Glutamatergic neuron (in vitro differentiated cells): ENCODE data around the gene SPACA4. TPM values are rescaled to one million over a fixed set of nuclear protein-coding genes. Genes with fewer than 3 reads are reported as not detected.

Experiments
- DNase-seq: peaks from one replicate; pipeline ENCODE4 v3.0.0; 2022
- H3K27ac Mint-ChIP-seq: one replicate; pipeline ENCODE4 v1.8.0; 2020; ENCODE audit warnings: mild to moderate bottlenecking, mixed read lengths, inconsistent platforms; ENCODE audit not compliant: unreplicated experiment
- H3K27me3 Mint-ChIP-seq: one replicate; pipeline ENCODE4 v1.8.0; 2020; ENCODE audit warnings: mild to moderate bottlenecking, moderate library complexity, mixed read lengths, inconsistent platforms; ENCODE audit not compliant: unreplicated experiment
- H3K36me3 Mint-ChIP-seq: one replicate; pipeline ENCODE4 v1.8.0; 2020; ENCODE audit warnings: mild to moderate bottlenecking, mixed read lengths, inconsistent platforms; ENCODE audit not compliant: unreplicated experiment
- H3K4me1 Mint-ChIP-seq: one replicate; pipeline ENCODE4 v1.8.0; 2020; ENCODE audit warnings: mild to moderate bottlenecking, low read depth, mixed read lengths, inconsistent platforms; ENCODE audit not compliant: unreplicated experiment
- H3K4me3 Mint-ChIP-seq: one replicate; pipeline ENCODE4 v1.8.0; 2020; ENCODE audit warnings: mild to moderate bottlenecking, mixed read lengths, inconsistent platforms; ENCODE audit not compliant: unreplicated experiment
- H3K9me3 Mint-ChIP-seq: one replicate; pipeline ENCODE4 v1.8.0; 2020; ENCODE audit warnings: mild to moderate bottlenecking, moderate library complexity, mixed read lengths, inconsistent platforms; ENCODE audit not compliant: unreplicated experiment
- total RNA-seq: library from RNA; stranded (reverse); fragmentation: NEBNext Ultra II Directional; extraction: Animal tissue kit (Norgen Biotek cat#: 25700); gene quantifications from one replicate; pipeline ENCODE4 v1.2.1, GENCODE V29; 2021; ENCODE audit not compliant: unreplicated experiment
- TF ChIP-seq, protein P1 (sequence below): fragments of 200-600 bp; sonication (generic); IDR thresholded peaks from one replicate; pipeline ENCODE4 v1.5.0; 2021; ENCODE audit not compliant: partially characterized antibody, unreplicated experiment

Gene SPACA4
- total RNA-seq, 1 donor from 2014 or later: not detected

DNA sequence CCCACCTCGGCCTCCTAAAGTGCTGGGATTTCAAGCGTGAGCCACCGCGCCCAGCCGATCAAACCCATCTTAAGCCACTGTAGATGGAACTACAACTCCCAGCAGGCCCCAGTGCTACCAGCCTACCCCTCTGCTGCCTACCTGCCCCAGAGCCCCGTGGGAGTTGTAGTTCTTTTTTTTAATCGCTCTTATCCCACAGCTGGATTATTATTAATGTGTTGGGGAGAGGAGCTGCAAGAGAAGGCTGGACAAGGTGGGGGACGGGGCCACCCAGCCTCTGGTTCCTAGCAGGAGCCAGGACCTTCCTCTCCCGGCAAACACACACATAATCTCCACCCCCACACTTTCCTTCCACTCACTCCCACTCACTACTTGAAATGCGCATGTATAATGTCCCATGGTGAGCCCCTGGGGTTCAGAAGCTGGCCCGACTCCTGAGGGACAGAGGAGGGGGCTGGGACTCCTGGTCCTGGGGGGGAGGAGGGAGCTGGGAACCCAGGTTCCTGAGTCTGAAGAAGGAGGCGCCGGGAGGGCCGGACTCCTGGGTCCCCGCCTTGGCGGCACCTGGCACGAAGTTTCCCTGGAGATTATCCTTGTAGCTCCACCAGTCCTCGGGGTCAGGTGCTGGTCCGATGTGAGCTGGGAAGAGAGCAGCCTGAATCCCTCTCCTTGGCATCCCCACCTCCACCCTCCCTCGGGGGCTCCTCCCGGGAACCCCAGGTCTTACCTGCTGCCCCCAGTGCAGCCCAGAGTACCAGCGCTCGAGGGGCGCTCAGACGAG lies 38.5 kb downstream of the SPACA4 start:
- H3K4me3 Mint-ChIP-seq: peak overlapping the region; percentile 92
- H3K36me3 Mint-ChIP-seq: no peaks in the 10 kb centered on the region
- DNase-seq: peak; percentile 71
- peaks cover 8% of the 10 kb centered on the region for H3K9me3 Mint-ChIP-seq
- TF ChIP-seq, protein P1, sequence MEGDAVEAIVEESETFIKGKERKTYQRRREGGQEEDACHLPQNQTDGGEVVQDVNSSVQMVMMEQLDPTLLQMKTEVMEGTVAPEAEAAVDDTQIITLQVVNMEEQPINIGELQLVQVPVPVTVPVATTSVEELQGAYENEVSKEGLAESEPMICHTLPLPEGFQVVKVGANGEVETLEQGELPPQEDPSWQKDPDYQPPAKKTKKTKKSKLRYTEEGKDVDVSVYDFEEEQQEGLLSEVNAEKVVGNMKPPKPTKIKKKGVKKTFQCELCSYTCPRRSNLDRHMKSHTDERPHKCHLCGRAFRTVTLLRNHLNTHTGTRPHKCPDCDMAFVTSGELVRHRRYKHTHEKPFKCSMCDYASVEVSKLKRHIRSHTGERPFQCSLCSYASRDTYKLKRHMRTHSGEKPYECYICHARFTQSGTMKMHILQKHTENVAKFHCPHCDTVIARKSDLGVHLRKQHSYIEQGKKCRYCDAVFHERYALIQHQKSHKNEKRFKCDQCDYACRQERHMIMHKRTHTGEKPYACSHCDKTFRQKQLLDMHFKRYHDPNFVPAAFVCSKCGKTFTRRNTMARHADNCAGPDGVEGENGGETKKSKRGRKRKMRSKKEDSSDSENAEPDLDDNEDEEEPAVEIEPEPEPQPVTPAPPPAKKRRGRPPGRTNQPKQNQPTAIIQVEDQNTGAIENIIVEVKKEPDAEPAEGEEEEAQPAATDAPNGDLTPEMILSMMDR: no peak
- H3K27me3 Mint-ChIP-seq: peaks cover 13% of the 10 kb centered on the region
- no peak overlapping the region for H3K27ac Mint-ChIP-seq
- H3K4me1 Mint-ChIP-seq: peaks cover 3% of the 10 kb centered on the region

DNA sequence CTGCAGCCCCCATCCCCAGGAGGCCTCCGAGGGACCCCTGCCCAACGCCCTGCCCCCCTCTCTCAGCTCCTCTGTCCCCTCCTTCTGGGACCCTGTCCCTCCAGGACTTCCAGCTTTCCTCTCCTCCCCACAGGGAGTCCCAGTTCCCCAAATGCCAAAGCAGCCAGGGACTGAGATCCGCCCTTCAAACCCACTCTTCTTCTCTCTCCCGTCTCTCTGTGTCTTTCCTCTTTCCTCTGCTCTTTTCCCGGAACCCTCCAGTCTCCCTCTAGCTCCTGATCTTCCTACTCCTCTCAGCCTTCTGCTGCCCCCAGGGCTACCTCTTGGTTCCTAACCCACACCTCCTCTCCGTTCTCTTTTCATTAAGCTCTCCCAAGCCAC lies 39.1 kb downstream of the SPACA4 start:
- H3K4me1 Mint-ChIP-seq: peaks cover 3% of the 10 kb centered on the region
- peaks cover 8% of the 10 kb centered on the region for H3K9me3 Mint-ChIP-seq
- H3K4me3 Mint-ChIP-seq: peak overlapping the region; percentile 92
- no peaks in the 10 kb centered on the region for H3K36me3 Mint-ChIP-seq
- no peak for DNase-seq
- H3K27me3 Mint-ChIP-seq: peaks cover 11% of the 10 kb centered on the region
- peak overlapping the region; percentile 82 for H3K27ac Mint-ChIP-seq
- TF ChIP-seq, protein P1: no peak

DNA sequence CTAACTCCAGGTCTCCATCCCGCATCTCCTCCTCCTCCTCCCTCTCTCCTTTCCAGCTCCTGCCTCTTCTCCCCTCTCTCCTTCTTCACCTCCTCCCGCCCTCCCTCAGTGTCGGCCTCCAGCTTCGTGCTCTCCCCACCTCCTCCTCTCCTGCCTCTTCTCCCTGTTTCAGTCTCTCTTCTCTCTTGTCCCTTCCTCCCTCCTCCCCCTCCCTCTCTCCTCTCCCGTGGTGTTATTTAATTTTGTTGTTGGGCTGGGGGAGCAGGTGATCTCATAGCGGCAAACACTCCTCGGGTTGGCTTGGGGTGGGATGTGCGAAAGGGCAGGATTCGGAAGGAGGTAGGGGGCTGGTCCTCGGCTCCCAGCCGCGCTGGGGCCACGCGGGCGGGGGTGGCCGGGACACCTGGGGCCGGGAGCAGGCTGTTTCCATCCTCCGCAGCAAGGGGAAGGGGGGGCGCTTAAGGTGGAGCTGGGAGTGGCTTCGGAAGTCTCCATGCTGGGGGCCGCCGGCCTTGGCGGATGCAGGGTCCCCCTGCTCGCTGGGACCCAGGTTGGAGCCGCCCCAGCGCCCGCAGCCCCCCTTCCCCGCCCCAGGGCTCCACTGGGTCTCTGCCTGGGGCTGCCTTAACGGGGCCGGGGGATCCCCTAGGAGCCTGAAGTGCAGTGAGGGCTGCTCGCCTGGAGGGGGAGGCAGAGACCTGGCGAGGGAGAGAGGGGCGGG lies 39.6 kb downstream of the SPACA4 start, which contains the start of gene CA11:
Gene CA11 (minus strand): TSS at position 187 of the 721 bp plus-strand sequence. CDS start 555 bp downstream, outside the sequence.
- Mint-ChIP-seq H3K27ac (peak within 1 kb of the TSS; percentile 82), H3K4me1 (peaks cover 3% of the 10 kb centered on the region), H3K36me3 (no peaks in the 10 kb centered on the region), H3K4me3 (peak within 1 kb of the TSS; percentile 92), H3K27me3 (peaks cover 11% of the 10 kb centered on the region), H3K9me3 (peaks cover 8% of the 10 kb centered on the region)
- DNase-seq: peak; percentile 94
- TF ChIP-seq, protein P1: peak; percentile 81

DNA sequence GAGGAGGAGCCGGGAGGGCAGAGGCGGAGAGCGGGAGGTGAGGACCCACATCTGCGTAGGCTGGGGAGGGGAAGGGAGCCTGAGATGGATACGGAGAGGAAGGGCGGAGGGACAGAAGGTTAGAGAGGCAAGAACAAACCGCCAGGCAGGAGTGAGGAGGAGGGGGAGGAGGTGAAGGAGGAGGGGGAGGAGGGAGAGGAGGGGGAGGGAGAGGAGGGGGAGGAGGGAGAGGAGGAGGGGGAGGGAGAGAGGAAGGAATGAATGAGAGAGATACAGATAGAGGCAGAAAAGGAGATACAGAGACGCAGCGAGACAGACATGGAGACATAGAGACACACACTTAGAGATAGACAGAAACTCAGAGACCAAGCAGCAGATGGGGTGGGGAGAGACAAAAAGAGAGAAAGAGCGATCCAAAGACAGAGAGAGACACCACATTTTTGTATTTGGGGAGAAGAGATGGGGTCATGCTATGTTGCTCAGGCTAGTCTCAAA lies 40.2 kb downstream of the SPACA4 start:
- H3K27me3 Mint-ChIP-seq: peaks cover 8% of the 10 kb centered on the region
- no peak overlapping the region for H3K4me3 Mint-ChIP-seq
- H3K36me3 Mint-ChIP-seq: no peaks in the 10 kb centered on the region
- peaks cover 3% of the 10 kb centered on the region for H3K4me1 Mint-ChIP-seq
- TF ChIP-seq, protein P1: no peak
- peak overlapping the region; percentile 37 for H3K27ac Mint-ChIP-seq
- DNase-seq: no peak
- peaks cover 8% of the 10 kb centered on the region for H3K9me3 Mint-ChIP-seq
